Liver (tissue), 9 donors: ENCODE results near the gene RABGGTA. TPM values are rescaled to one million over a fixed set of nuclear protein-coding genes. Genes with fewer than 3 reads are reported as not detected.

ENCODE experiments used
- DNase-seq: peaks from one replicate; pipeline ENCODE4 v3.0.0-alpha.2; 2017; ENCODE audit warnings: low spot score
- H3K27ac ChIP-seq, 2 donors: one replicate each; pipeline ENCODE4 v1.7.0; 2013; ENCODE audit warnings: inconsistent platforms in 2 of 2, low read length in 2 of 2, control low read depth in 1 of 2, low read depth in 1 of 2, mild to moderate bottlenecking in 1 of 2
- H3K27me3 ChIP-seq, 4 donors: one replicate each; pipeline versions ENCODE4 v1.6.1 to v1.7.0; 2013; ENCODE audit warnings: low read length in 3 of 4, inconsistent platforms in 1 of 4, mild to moderate bottlenecking in 1 of 4, moderate library complexity in 1 of 4; ENCODE audit not compliant: control insufficient read depth in 4 of 4, insufficient read depth in 4 of 4
- H3K36me3 ChIP-seq, 4 donors: one replicate each; pipeline versions ENCODE4 v1.6.1 to v1.7.0; 2013; ENCODE audit warnings: low read length in 3 of 4, mild to moderate bottlenecking in 3 of 4, low read depth in 1 of 4, moderate library complexity in 1 of 4; ENCODE audit not compliant: control insufficient read depth in 4 of 4, insufficient read depth in 3 of 4
- H3K4me1 ChIP-seq, 4 donors: one replicate each; pipeline versions ENCODE4 v1.6.1 to v1.7.0; 2013; ENCODE audit warnings: low read length in 3 of 4, mild to moderate bottlenecking in 3 of 4, moderate library complexity in 1 of 4; ENCODE audit not compliant: control insufficient read depth in 4 of 4, insufficient read depth in 4 of 4
- H3K4me3 ChIP-seq, 3 donors: one replicate each; pipeline versions ENCODE4 v1.6.1 to v1.7.0; 2013; ENCODE audit warnings: low read length in 3 of 3, control low read depth in 1 of 3, low read depth in 1 of 3, mild to moderate bottlenecking in 1 of 3
- H3K9ac ChIP-seq, 2 donors: one replicate each; pipeline ENCODE4 v1.7.0; 2013; ENCODE audit warnings: low read length in 2 of 2, mild to moderate bottlenecking in 2 of 2, moderate library complexity in 2 of 2, control low read depth in 1 of 2, low read depth in 1 of 2
- H3K9me3 ChIP-seq, 4 donors: one replicate each; pipeline versions ENCODE4 v1.6.1 to v1.7.0; 2013; ENCODE audit warnings: low read length in 3 of 4; ENCODE audit not compliant: control insufficient read depth in 4 of 4
- GABPA ChIP-seq, 2 donors: IDR thresholded peaks in 1 of 2; conservative IDR thresholded peaks in 1 of 2; 2 replicates each; pipeline ENCODE4 v1.6.1; 2016; ENCODE audit warnings: antibody characterized with exemption in 2 of 2, mild to moderate bottlenecking in 1 of 2, moderate library complexity in 1 of 2
- HNF4A ChIP-seq, 2 donors: conservative IDR thresholded peaks; 2 replicates each; pipeline ENCODE4 v1.6.1; 2016; ENCODE audit warnings: antibody characterized with exemption in 2 of 2, mild to moderate bottlenecking in 2 of 2
- HNF4G ChIP-seq: IDR thresholded peaks from 2 replicates; pipeline ENCODE4 v1.6.1; 2016; ENCODE audit warnings: antibody characterized with exemption
- JUND ChIP-seq, 2 donors: IDR thresholded peaks; 2 replicates each; pipeline ENCODE4 v1.6.1; 2016; ENCODE audit warnings: antibody characterized with exemption in 2 of 2
- NR2F2 ChIP-seq: IDR thresholded peaks from 2 replicates; pipeline ENCODE4 v1.6.1; 2016; ENCODE audit warnings: antibody characterized with exemption
- RXRA ChIP-seq, 2 donors: IDR thresholded peaks; 2 replicates each; pipeline ENCODE4 v1.6.1; 2017 to 2018; ENCODE audit warnings: antibody characterized with exemption in 2 of 2, mild to moderate bottlenecking in 1 of 2
- YY1 ChIP-seq: IDR thresholded peaks from 2 replicates; pipeline ENCODE4 v1.6.1; 2016; ENCODE audit warnings: antibody characterized with exemption, mild to moderate bottlenecking
- WGBS: extraction: QIAGEN DNeasy Blood & Tissue Kit; methylation state at CpG from one replicate; pipeline ENCODE4 v1.1.7; 2013; 5-methylcytosine and 5-hydroxymethylcytosine counted together
- polyA plus RNA-seq, 2 donors: library from polyadenylated mRNA; stranded (reverse) in 1 of 2; unstranded in 1 of 2; fragments of 200-250 nt in 1 of 2; fragments of >200 nt in 1 of 2; fragmentation: Nextera tagmentation in 1 of 2; extraction: Ambion mirVana in 1 of 2; gene quantifications; one replicate each; pipeline versions ENCODE4 v1.2.1 to v1.2.3, GENCODE V29; 2013 to 2015
- total RNA-seq, 2 donors: library from RNA; depleted of rRNA; stranded (reverse); fragments of >200 nt; gene quantifications; one replicate each; pipeline ENCODE4 v1.2.3, GENCODE V29; 2014
- TF ChIP-seq, protein P1 (sequence below): IDR thresholded peaks from 2 replicates; pipeline ENCODE4 v1.6.1; 2016; ENCODE audit warnings: antibody characterized with exemption, mild to moderate bottlenecking
- TF ChIP-seq, protein P2 (sequence below): IDR thresholded peaks from 2 replicates; pipeline ENCODE4 v1.6.1; 2016; ENCODE audit warnings: antibody characterized with exemption
- TF ChIP-seq, protein P3 (sequence below): IDR thresholded peaks from 2 replicates; pipeline ENCODE4 v1.6.1; 2016; ENCODE audit warnings: antibody characterized with exemption
- donor health status: healthy.
- donor health status: healthy.
- donor health status: healthy.
- donor health status: healthy.
- donor health status: healthy.

RABGGTA gene
- total and polyA plus RNA-seq, 4 donors: 7.5 to 19.7 (median 13.2) TPM

DNA sequence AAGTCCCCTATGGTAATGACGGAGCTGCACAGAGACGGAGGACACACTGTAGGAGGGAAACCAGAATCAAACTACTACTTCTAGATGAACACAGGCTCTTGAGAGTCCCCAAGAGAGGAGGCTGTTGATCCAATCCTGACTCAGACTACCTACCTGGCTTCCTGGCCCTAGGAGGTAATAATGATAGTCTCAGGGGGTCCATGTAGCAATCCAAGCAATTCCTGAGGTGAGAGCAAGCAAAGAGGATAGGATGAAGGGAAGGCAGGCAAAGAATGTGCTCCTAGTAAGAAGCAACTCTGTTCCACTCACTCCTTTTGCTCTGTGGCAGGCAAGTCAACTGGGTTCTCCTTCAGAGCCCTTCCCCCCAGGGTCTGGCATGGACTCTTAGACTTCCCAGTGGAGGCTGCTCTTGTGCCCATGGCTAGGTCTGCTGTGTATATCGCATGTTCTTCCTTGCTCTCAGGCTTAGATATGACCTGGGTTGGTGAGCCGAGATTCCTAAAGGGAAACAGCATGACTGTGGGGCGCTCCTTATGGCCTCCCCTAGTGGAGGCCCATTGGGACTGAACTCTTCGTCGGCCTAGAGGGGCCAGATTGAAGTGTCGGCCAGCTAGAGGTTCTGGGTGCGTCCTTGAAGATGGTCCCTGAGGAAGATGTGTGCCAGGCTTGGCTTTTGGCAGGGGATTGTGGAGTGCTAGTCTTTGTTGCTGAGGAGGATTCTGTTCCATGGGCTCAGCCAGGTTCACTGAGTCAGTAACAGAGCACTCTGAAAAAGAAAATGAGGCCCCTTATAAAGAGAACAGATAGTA, 31.1 kb downstream of the RABGGTA start (continued):
- TF ChIP-seq, protein P1, sequence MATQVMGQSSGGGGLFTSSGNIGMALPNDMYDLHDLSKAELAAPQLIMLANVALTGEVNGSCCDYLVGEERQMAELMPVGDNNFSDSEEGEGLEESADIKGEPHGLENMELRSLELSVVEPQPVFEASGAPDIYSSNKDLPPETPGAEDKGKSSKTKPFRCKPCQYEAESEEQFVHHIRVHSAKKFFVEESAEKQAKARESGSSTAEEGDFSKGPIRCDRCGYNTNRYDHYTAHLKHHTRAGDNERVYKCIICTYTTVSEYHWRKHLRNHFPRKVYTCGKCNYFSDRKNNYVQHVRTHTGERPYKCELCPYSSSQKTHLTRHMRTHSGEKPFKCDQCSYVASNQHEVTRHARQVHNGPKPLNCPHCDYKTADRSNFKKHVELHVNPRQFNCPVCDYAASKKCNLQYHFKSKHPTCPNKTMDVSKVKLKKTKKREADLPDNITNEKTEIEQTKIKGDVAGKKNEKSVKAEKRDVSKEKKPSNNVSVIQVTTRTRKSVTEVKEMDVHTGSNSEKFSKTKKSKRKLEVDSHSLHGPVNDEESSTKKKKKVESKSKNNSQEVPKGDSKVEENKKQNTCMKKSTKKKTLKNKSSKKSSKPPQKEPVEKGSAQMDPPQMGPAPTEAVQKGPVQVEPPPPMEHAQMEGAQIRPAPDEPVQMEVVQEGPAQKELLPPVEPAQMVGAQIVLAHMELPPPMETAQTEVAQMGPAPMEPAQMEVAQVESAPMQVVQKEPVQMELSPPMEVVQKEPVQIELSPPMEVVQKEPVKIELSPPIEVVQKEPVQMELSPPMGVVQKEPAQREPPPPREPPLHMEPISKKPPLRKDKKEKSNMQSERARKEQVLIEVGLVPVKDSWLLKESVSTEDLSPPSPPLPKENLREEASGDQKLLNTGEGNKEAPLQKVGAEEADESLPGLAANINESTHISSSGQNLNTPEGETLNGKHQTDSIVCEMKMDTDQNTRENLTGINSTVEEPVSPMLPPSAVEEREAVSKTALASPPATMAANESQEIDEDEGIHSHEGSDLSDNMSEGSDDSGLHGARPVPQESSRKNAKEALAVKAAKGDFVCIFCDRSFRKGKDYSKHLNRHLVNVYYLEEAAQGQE: no peak
- TF ChIP-seq, protein P2, sequence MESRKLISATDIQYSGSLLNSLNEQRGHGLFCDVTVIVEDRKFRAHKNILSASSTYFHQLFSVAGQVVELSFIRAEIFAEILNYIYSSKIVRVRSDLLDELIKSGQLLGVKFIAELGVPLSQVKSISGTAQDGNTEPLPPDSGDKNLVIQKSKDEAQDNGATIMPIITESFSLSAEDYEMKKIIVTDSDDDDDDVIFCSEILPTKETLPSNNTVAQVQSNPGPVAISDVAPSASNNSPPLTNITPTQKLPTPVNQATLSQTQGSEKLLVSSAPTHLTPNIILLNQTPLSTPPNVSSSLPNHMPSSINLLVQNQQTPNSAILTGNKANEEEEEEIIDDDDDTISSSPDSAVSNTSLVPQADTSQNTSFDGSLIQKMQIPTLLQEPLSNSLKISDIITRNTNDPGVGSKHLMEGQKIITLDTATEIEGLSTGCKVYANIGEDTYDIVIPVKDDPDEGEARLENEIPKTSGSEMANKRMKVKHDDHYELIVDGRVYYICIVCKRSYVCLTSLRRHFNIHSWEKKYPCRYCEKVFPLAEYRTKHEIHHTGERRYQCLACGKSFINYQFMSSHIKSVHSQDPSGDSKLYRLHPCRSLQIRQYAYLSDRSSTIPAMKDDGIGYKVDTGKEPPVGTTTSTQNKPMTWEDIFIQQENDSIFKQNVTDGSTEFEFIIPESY: no peak
- TF ChIP-seq, protein P3, sequence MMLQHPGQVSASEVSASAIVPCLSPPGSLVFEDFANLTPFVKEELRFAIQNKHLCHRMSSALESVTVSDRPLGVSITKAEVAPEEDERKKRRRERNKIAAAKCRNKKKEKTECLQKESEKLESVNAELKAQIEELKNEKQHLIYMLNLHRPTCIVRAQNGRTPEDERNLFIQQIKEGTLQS: no peak

DNA sequence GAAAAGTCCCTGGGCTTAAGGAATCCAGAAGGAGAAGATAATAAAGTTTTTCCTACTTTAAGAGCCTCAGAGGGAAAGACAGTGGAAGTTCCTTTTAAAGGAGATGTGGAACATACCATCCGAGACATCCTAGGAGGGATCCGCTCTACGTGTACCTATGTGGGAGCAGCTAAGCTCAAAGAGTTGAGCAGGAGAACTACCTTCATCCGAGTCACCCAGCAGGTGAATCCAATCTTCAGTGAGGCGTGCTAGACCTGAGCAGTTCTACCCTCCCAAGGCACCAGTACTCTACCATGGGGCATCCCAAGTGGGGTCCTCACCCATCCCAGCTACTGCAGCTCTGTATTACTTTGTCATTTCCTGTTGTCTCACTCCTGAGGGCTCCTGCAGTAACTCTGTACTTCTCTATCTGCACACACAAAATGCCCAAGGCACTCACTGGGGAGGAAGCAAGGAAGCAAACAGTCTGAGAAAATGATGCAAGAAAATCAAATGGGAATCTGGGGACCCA, 32.8 kb downstream of the RABGGTA start:
- H3K9ac ChIP-seq: no peak overlapping the region
- no peaks in the 10 kb centered on the region for H3K27me3 ChIP-seq
- no peak overlapping the region for H3K4me3 ChIP-seq
- peaks cover 10 to 57% (median 47%) of the 10 kb centered on the region in 4 donors for H3K36me3 ChIP-seq
- 93% methylated on average over 5 of the region's 5 CpGs for WGBS
- no peak for DNase-seq
- TF ChIP-seq JUND (IDR thresholded peaks at IDR 0.05) (no peak), HNF4G (no peak), NR2F2 (no peak), GABPA (IDR thresholded peaks at IDR 0.05 in 1 of 2, conservative IDR thresholded peaks at IDR 0.05 in 1 of 2) (no peak), RXRA (IDR thresholded peaks at IDR 0.05) (no peak), HNF4A (conservative IDR thresholded peaks at IDR 0.05) (no peak), YY1 (no peak)
- TF ChIP-seq, protein P3: no peak
- TF ChIP-seq, protein P1: no peak
- no peak overlapping the region for H3K27ac ChIP-seq
- H3K4me1 ChIP-seq: peaks cover 8 to 49% (median 35%) of the 10 kb centered on the region in 4 donors
- H3K9me3 ChIP-seq: no peaks in the 10 kb centered on the region
